PC-9 (cell line): ENCODE results near the gene KCNIP1.

Experiments used
- EZH2 ChIP-seq: fragments of 200-600 bp; sonication (generic); IDR thresholded peaks from 2 replicates; pipeline ENCODE4 v1.8.0; 2017; ENCODE audit warnings: antibody characterized with exemption, low read depth
- TF ChIP-seq, protein P1 (sequence below): fragments of 200-600 bp; sonication (generic); conservative IDR thresholded peaks from 2 replicates; pipeline ENCODE4 v1.6.1; 2017; ENCODE audit warnings: mixed run types, antibody characterized with exemption, mild to moderate bottlenecking, moderate library complexity

DNA sequence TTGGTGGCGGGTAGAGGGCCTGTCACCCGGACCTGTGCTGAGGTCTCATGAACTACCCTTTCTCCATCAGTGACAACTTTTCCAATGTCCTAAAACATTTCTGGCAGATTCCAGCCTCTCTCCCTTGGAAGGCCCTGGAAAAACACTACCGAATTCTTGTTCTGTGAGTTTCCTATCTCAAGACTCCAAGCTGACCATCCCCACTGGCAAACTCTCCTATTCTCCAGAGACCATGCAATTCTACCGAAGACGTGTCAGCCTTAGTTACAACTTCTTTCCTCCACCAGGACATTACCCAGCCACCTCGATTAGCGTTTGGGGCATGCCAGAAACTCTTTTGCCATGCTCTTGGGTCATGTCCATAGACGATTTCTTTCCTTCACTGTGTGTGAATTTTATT is 252.9 kb downstream of the KCNIP1 start:
- TF ChIP-seq, protein P1, sequence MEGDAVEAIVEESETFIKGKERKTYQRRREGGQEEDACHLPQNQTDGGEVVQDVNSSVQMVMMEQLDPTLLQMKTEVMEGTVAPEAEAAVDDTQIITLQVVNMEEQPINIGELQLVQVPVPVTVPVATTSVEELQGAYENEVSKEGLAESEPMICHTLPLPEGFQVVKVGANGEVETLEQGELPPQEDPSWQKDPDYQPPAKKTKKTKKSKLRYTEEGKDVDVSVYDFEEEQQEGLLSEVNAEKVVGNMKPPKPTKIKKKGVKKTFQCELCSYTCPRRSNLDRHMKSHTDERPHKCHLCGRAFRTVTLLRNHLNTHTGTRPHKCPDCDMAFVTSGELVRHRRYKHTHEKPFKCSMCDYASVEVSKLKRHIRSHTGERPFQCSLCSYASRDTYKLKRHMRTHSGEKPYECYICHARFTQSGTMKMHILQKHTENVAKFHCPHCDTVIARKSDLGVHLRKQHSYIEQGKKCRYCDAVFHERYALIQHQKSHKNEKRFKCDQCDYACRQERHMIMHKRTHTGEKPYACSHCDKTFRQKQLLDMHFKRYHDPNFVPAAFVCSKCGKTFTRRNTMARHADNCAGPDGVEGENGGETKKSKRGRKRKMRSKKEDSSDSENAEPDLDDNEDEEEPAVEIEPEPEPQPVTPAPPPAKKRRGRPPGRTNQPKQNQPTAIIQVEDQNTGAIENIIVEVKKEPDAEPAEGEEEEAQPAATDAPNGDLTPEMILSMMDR = no peak
- no peak for TF ChIP-seq EZH2
